IPS-15b (cell line): Measurements from ENCODE around the gene HTT-AS.
"Not testable (repeated sequence)": the region's sequence is repeated elsewhere in the genome, so short reads cannot be mapped to it uniquely, and the experiment has no call there.

Source experiments
- H3K27me3 ChIP-seq: one replicate; pipeline ENCODE4 v1.6.1; 2013; ENCODE audit warnings: low read length; ENCODE audit not compliant: control insufficient read depth, insufficient read depth
- H3K36me3 ChIP-seq: one replicate; pipeline ENCODE4 v1.6.1; 2013; ENCODE audit warnings: low read length; ENCODE audit not compliant: control insufficient read depth, insufficient read depth
- H3K4me1 ChIP-seq: one replicate; pipeline ENCODE4 v1.6.1; 2013; ENCODE audit warnings: mild to moderate bottlenecking, low read length; ENCODE audit not compliant: control insufficient read depth, insufficient read depth
- H3K4me3 ChIP-seq: one replicate; pipeline ENCODE4 v1.5.1; 2013; ENCODE audit warnings: low read depth, low read length
- H3K9ac ChIP-seq: one replicate; pipeline ENCODE4 v1.6.1; 2013; ENCODE audit warnings: low read depth, mild to moderate bottlenecking, low read length
- H3K9me3 ChIP-seq: one replicate; pipeline ENCODE4 v1.6.1; 2013; ENCODE audit warnings: mild to moderate bottlenecking, low read length; ENCODE audit not compliant: control insufficient read depth, insufficient read depth

Gene HTT-AS

DNA sequence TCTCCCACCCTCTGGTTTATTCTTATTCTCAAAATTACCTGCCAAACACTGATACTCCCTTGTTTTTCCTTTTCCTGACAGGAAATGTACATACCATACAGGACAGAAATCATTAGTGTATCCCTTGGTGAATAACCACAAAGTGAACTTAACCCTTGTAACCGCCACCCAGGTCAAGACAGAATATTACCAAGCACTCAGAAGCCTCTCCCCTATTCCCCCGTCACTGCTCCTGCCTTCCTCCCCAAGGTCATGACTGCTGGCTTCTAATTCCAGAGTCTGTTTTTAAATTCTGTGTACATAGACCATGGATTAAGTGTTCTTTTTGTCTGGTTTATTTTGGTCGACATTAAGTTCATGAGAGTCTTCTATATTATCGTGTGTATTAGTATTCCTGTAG, 37.9 kb upstream of the HTT-AS start:
- Histone ChIP-seq H3K4me3 (no peak overlapping the region), H3K9ac (no peak overlapping the region), H3K4me1 (no peaks in the 10 kb centered on the region), H3K9me3 (no peaks in the 10 kb centered on the region), H3K36me3 (peaks cover 38% of the 10 kb centered on the region), H3K27me3 (no peaks in the 10 kb centered on the region)

- no peaks in the 10 kb centered on the region for H3K9me3 ChIP-seq
- no peak overlapping the region for H3K9ac ChIP-seq
- no peaks in the 10 kb centered on the region for H3K4me1 ChIP-seq
- no peak overlapping the region for H3K4me3 ChIP-seq
- H3K36me3 ChIP-seq: peaks cover 36% of the 10 kb centered on the region
- H3K27me3 ChIP-seq: no peaks in the 10 kb centered on the region
Observed at GRCh38 chr4:3111461-3111860, 37.1 kb upstream of the HTT-AS start.

DNA sequence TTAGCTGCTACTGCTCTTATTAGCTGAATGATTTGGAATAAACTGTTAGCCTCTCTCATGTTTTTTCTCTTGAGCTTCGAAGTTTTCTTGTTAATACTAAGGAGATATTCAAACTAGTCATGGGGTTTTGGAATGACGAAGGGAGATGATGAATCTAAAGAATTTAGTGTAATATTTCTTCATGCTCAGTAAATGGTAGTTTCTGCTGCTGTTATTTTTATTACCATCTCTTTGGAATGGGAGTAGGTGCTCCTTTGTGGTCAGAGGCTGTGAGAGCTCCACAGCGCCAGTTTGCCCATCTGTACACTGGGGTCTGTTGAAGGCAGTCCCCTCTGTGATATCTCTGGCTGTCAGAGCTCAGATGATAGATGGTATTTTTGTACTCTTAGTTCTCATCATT, 33.9 kb upstream of the HTT-AS start:
- no peaks in the 10 kb centered on the region for H3K9me3 ChIP-seq
- no peaks in the 10 kb centered on the region for H3K4me1 ChIP-seq
- H3K27me3 ChIP-seq: no peaks in the 10 kb centered on the region
- H3K36me3 ChIP-seq: peaks cover 18% of the 10 kb centered on the region
- H3K9ac ChIP-seq: no peak overlapping the region
- H3K4me3 ChIP-seq: no peak overlapping the region

GRCh38 chr4:3107691-3108121, 33.4 kb upstream of the HTT-AS start:
- Histone ChIP-seq H3K36me3 (peaks cover 16% of the 10 kb centered on the region), H3K9ac (no peak overlapping the region), H3K9me3 (no peaks in the 10 kb centered on the region), H3K4me3 (no peak overlapping the region), H3K27me3 (no peaks in the 10 kb centered on the region), H3K4me1 (no peaks in the 10 kb centered on the region)

DNA sequence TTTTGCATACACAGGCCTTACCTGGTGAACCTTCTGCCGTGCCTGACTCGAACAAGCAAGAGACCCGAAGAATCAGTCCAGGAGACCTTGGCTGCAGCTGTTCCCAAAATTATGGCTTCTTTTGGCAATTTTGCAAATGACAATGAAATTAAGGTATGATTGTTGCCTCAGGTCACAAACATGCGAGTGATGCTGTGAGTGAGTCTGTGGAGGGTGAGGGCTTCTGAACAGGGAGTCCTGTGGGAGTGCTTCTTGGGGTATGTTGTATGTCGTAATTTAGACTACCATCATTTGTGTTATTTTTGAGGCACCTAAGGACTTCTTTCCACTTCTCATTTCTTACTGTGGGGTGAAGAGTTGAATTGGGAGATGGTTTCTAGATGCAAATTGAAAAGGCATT, 32.9 kb upstream of the HTT-AS start:
- Histone ChIP-seq H3K4me1 (no peaks in the 10 kb centered on the region), H3K27me3 (no peaks in the 10 kb centered on the region), H3K9ac (no peak overlapping the region), H3K36me3 (peaks cover 14% of the 10 kb centered on the region), H3K9me3 (no peaks in the 10 kb centered on the region), H3K4me3 (no peak overlapping the region)

DNA sequence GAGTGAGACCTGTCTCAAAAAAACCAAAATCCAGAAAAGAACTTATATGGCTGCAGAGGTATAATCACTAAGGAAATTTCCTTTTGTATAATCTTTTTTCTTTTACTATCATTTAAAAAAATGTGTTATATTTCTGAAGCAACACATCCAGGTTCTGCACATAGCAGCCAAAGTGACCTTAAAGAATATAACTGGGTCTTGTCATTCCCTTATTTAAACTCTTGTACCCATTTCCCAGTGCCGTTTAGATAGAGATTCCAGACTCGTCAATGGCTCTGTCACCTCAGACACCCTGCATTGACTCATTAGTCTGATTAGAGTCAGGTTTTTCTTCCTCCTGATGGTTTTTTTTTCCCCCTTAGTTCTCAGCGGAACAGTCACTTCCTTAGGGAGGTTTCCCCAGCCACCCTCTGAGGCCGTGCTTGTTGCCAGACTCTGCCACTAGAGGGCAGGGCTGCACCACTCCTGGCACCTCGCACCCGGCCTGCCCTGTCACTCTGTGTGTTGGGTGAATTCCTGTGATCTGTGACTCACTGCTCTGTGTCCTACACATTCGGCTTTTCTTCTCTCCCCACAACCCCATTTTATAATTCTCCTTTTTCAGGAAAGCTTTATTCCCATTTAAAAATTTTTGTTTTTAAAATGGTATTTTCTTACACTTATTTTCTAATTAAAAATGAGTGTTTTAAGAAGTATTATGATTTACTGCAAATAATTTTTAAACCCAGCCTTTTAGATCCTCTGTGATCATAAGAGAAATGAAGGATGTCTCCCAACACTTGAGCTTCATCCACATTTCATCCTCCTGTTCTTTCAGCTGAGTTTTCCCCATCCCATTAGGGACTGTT, 32.2 kb upstream of the HTT-AS start:
- Histone ChIP-seq H3K4me1 (no peaks in the 10 kb centered on the region), H3K9me3 (no peaks in the 10 kb centered on the region), H3K27me3 (no peaks in the 10 kb centered on the region), H3K9ac (no peak overlapping the region), H3K36me3 (peaks cover 13% of the 10 kb centered on the region), H3K4me3 (no peak overlapping the region)

DNA sequence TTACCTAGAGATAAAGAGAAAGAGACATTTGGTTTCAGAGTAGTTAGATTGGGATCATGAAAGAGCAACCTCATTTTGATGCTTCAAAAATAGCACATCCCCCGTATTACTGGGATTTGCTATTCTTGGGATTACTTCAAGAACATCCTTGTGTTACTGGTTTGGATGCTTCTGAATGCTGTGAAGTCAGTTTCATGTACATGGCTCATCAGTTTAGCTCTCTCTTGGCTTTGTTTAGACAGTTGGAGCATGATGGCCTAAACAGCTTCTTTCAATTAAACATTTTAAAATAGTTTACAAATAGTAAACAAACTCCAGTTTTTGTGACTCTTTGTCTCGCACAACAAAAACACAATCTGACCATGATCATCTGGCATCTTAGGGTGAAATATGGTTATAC, 24.0 kb upstream of the HTT-AS start:
- Histone ChIP-seq H3K27me3 (no peaks in the 10 kb centered on the region), H3K4me1 (no peaks in the 10 kb centered on the region), H3K36me3 (peaks cover 28% of the 10 kb centered on the region), H3K9ac (no peak overlapping the region), H3K9me3 (no peaks in the 10 kb centered on the region), H3K4me3 (no peak overlapping the region)

- H3K4me3 ChIP-seq: no peak overlapping the region
- no peaks in the 10 kb centered on the region for H3K4me1 ChIP-seq
- H3K9ac ChIP-seq: no peak overlapping the region
- H3K9me3 ChIP-seq: no peaks in the 10 kb centered on the region
- H3K36me3 ChIP-seq: peaks cover 21% of the 10 kb centered on the region
- H3K27me3 ChIP-seq: no peaks in the 10 kb centered on the region
Observed at GRCh38 chr4:3096202-3096601, 21.9 kb upstream of the HTT-AS start.

DNA sequence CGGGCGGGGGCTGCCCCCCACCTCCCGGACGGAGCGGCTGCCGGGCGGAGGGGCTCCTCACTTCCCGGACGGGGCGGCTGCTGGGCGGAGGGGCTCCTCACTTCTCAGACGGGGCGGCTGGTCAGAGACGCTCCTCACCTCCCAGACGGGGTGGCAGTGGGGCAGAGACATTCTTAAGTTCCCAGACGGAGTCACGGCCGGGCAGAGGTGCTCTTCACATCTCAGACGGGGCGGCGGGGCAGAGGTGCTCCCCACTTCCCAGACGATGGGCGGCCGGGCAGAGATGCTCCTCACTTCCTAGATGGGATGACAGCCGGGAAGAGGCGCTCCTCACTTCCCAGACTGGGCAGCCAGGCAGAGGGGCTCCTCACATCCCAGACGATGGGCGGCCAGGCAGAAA, 20.4 kb upstream of the HTT-AS start:
- peaks cover 12% of the 10 kb centered on the region for H3K36me3 ChIP-seq
- not testable (repeated sequence) for H3K9ac ChIP-seq, H3K27me3 ChIP-seq, H3K4me3 ChIP-seq, H3K9me3 ChIP-seq, H3K4me1 ChIP-seq

GRCh38 chr4:3091464-3091863, 17.1 kb upstream of the HTT-AS start:
- Histone ChIP-seq H3K36me3 (peaks cover 7% of the 10 kb centered on the region), H3K4me1 (no peaks in the 10 kb centered on the region)

GRCh38 chr4:3087115-3087797, 12.9 kb upstream of the HTT-AS start:
- peaks cover 2% of the 10 kb centered on the region for H3K36me3 ChIP-seq
- no peaks in the 10 kb centered on the region for H3K9me3 ChIP-seq
- no peaks in the 10 kb centered on the region for H3K27me3 ChIP-seq
- H3K9ac ChIP-seq: no peak overlapping the region
- H3K4me1 ChIP-seq: no peaks in the 10 kb centered on the region
- no peak overlapping the region for H3K4me3 ChIP-seq

More at GRCh38 chr4:3091464-3091863, 17.1 kb upstream of the HTT-AS start:
- Histone ChIP-seq H3K9me3 (no peaks in the 10 kb centered on the region), H3K9ac (no peak overlapping the region), H3K27me3 (no peaks in the 10 kb centered on the region), H3K4me3 (no peak overlapping the region)
